SK-N-SH treated with all-trans-retinoic acid at 6 μM for 48 hours (cell line): ENCODE data around the gene SEMA4C.

Experiments used
- ATAC-seq: fragments of 200-7000 bp; cut with Tn5 transposase; 3 replicates; pipeline ENCODE4 v1.9.1; 2020; ENCODE audit warnings: mild to moderate bottlenecking, moderate library complexity
- ARNTL ChIP-seq: fragments of 450-650 bp; formaldehyde crosslinking; IDR thresholded peaks from 2 replicates; pipeline ENCODE4 v1.5.0; 2020; ENCODE audit warnings: low read depth, mild to moderate bottlenecking, moderate library complexity, borderline replicate concordance
- BACH2 ChIP-seq: fragments of 250-450 bp; sonication (Bioruptor Pico); IDR thresholded peaks from 2 replicates; pipeline ENCODE4 v1.9.0; 2021; ENCODE audit warnings: mild to moderate bottlenecking, borderline replicate concordance
- CSDC2 ChIP-seq: fragments of 250-450 bp; sonication (Bioruptor Pico); IDR thresholded peaks from 2 replicates; pipeline ENCODE4 v1.5.0; 2020; ENCODE audit warnings: mild to moderate bottlenecking, moderate library complexity
- ESRRG ChIP-seq: fragments of 250-450 bp; sonication (Bioruptor Pico); IDR thresholded peaks from 2 replicates; pipeline ENCODE4 v1.6.1; 2021; ENCODE audit warnings: mild to moderate bottlenecking
- GLIS3 ChIP-seq: fragments of 250-450 bp; sonication (Bioruptor Pico); IDR thresholded peaks from 2 replicates; pipeline ENCODE4 v1.5.0; 2020; ENCODE audit warnings: mild to moderate bottlenecking, moderate library complexity
- ISL1 ChIP-seq: fragments of 250-450 bp; sonication (Bioruptor Pico); IDR thresholded peaks from 2 replicates; pipeline ENCODE4 v2.1.2; 2022; ENCODE audit warnings: mild to moderate bottlenecking, moderate library complexity
- OSR1 ChIP-seq: fragments of 250-450 bp; sonication (Bioruptor Pico); IDR thresholded peaks from 2 replicates; pipeline ENCODE4 v1.8.0; 2022; ENCODE audit warnings: moderate library complexity, mild to moderate bottlenecking, inconsistent platforms
- PPARA ChIP-seq: fragments of 250-450 bp; sonication (Bioruptor Pico); IDR thresholded peaks from 2 replicates; pipeline ENCODE4 v1.5.0; 2020; ENCODE audit warnings: mild to moderate bottlenecking, borderline replicate concordance
- RARB ChIP-seq: fragments of 250-450 bp; sonication (Bioruptor Pico); IDR thresholded peaks from 2 replicates; pipeline ENCODE4 v1.8.0; 2021; ENCODE audit warnings: mild to moderate bottlenecking, moderate library complexity
- SNAI2 ChIP-seq: fragments of 250-450 bp; sonication (Bioruptor Pico); IDR thresholded peaks from 2 replicates; pipeline ENCODE4 v1.5.0; 2020; ENCODE audit warnings: mild to moderate bottlenecking, moderate library complexity
- TCF4 ChIP-seq: fragments of 250-450 bp; sonication (Bioruptor Pico); IDR thresholded peaks from 2 replicates; pipeline ENCODE4 v1.8.0; 2021; ENCODE audit warnings: mild to moderate bottlenecking, moderate library complexity, borderline replicate concordance
- TOX ChIP-seq: fragments of 250-450 bp; sonication (Bioruptor Pico); IDR thresholded peaks from 2 replicates; pipeline ENCODE4 v1.8.0; 2021; ENCODE audit warnings: mild to moderate bottlenecking, moderate library complexity, borderline replicate concordance
- ZFP3 ChIP-seq: fragments of 250-450 bp; sonication (Bioruptor Pico); IDR thresholded peaks from 2 replicates; pipeline ENCODE4 v1.5.0; 2020; ENCODE audit warnings: mild to moderate bottlenecking, moderate library complexity
- ZFP30 ChIP-seq: fragments of 450-650 bp; formaldehyde crosslinking; IDR thresholded peaks from 2 replicates; pipeline ENCODE4 v1.5.0; 2022; ENCODE audit warnings: mild to moderate bottlenecking, moderate library complexity
- ZNF565 ChIP-seq: fragments of 450-650 bp; formaldehyde crosslinking; conservative IDR thresholded peaks from 2 replicates; pipeline ENCODE4 v1.5.0; 2020; ENCODE audit warnings: low read depth, mild to moderate bottlenecking, moderate library complexity
- ZNF70 ChIP-seq: fragments of 450-650 bp; formaldehyde crosslinking; IDR thresholded peaks from 2 replicates; pipeline ENCODE4 v1.5.0; 2020; ENCODE audit warnings: mild to moderate bottlenecking, moderate library complexity
- ZNF8 ChIP-seq: fragments of 450-650 bp; formaldehyde crosslinking; IDR thresholded peaks from 2 replicates; pipeline ENCODE4 v1.5.0; 2020; ENCODE audit warnings: mild to moderate bottlenecking, moderate library complexity
- TF ChIP-seq, protein P1 (sequence below): fragments of 250-450 bp; sonication (Bioruptor Pico); IDR thresholded peaks from 2 replicates; pipeline ENCODE4 v1.8.0; 2021; ENCODE audit warnings: low read depth, mild to moderate bottlenecking, moderate library complexity, borderline replicate concordance
- TF ChIP-seq, protein P2 (sequence below): fragments of 250-450 bp; sonication (Bioruptor Pico); IDR thresholded peaks from 2 replicates; pipeline ENCODE4 v1.5.1; 2020; ENCODE audit warnings: low read depth, mild to moderate bottlenecking, moderate library complexity
- TF ChIP-seq, protein P3 (sequence below): fragments of 250-450 bp; sonication (Bioruptor Pico); IDR thresholded peaks from 2 replicates; pipeline ENCODE4 v1.8.0; 2020; ENCODE audit warnings: mild to moderate bottlenecking, moderate library complexity, borderline replicate concordance
- TF ChIP-seq, protein P4 (sequence below): fragments of 250-450 bp; sonication (Bioruptor Pico); IDR thresholded peaks from 2 replicates; pipeline ENCODE4 v1.5.1; 2021; ENCODE audit warnings: mild to moderate bottlenecking, moderate library complexity
- TF ChIP-seq, protein P5 (sequence below): fragments of 250-450 bp; sonication (Bioruptor Pico); IDR thresholded peaks from 2 replicates; pipeline ENCODE4 v1.5.0; 2020; ENCODE audit warnings: mild to moderate bottlenecking, moderate library complexity

Gene SEMA4C

DNA sequence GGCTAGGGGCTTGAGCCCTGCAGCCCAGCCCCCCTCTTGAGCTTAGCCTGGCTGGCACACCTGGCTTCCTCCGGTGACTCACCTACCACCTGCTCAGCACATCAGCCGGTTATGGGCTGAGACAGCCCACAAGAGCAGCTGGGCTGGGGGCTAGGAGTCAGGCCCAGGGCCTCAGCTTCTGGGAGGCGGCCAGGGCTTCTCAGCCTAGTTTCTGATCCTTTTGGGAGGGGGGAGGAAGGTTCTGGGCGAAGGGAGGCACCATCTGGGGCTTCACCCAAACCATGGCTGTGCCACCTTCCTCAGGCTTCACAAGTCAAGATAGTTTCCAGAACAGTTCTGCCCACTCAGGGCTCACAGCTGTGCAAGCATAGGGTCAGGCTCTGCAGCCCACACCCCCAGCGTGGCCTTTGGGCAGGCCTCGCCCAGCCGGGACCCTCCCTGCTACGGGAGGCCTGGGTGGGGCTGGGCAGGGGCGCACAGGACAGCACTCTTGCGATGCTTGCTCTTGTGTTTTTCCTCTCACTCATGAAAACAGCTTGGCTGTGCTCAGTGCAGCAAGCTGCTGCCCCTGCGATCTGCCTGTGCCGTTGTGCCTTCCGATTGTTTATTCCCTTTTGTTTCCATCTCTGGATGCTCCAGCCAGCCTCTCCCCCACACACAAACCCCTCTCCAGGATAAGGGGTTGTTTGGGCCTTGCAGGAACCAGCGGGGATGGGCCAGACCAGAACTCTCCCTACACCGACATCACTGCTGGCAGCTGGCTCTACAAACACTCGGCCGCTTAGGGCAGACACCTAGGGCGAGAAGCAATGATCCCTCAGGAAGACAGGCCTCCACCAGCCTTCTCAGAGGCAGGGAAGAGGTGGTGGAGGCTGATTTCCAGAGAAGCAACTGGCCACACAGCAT lies 26.1 kb upstream of the SEMA4C start:
- no peak for ATAC-seq
- TF ChIP-seq GLIS3 (CRISPR knock-in tag) = no peak
- TF ChIP-seq BACH2 (CRISPR knock-in tag) = no peak
- no peak for TF ChIP-seq ZNF8 (CRISPR knock-in tag)
- TF ChIP-seq ZFP30 (CRISPR knock-in tag) = no peak
- TF ChIP-seq OSR1 (CRISPR knock-in tag) = no peak
- no peak for TF ChIP-seq RARB
- TF ChIP-seq, protein P1, sequence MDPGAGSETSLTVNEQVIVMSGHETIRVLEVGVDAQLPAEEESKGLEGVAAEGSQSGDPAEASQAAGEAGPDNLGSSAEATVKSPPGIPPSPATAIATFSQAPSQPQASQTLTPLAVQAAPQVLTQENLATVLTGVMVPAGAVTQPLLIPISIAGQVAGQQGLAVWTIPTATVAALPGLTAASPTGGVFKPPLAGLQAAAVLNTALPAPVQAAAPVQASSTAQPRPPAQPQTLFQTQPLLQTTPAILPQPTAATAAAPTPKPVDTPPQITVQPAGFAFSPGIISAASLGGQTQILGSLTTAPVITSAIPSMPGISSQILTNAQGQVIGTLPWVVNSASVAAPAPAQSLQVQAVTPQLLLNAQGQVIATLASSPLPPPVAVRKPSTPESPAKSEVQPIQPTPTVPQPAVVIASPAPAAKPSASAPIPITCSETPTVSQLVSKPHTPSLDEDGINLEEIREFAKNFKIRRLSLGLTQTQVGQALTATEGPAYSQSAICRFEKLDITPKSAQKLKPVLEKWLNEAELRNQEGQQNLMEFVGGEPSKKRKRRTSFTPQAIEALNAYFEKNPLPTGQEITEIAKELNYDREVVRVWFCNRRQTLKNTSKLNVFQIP (CRISPR knock-in tag) = no peak
- no peak for TF ChIP-seq ESRRG
- TF ChIP-seq, protein P2, sequence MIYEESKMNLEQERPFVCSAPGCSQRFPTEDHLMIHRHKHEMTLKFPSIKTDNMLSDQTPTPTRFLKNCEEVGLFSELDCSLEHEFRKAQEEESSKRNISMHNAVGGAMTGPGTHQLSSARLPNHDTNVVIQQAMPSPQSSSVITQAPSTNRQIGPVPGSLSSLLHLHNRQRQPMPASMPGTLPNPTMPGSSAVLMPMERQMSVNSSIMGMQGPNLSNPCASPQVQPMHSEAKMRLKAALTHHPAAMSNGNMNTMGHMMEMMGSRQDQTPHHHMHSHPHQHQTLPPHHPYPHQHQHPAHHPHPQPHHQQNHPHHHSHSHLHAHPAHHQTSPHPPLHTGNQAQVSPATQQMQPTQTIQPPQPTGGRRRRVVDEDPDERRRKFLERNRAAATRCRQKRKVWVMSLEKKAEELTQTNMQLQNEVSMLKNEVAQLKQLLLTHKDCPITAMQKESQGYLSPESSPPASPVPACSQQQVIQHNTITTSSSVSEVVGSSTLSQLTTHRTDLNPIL (CRISPR knock-in tag) = no peak
- no peak for TF ChIP-seq CSDC2 (CRISPR knock-in tag)
- no peak for TF ChIP-seq ZFP3 (CRISPR knock-in tag)
- no peak for TF ChIP-seq ZNF70
- no peak for TF ChIP-seq TCF4 (CRISPR knock-in tag)
- no peak for TF ChIP-seq ARNTL
- TF ChIP-seq, protein P3, sequence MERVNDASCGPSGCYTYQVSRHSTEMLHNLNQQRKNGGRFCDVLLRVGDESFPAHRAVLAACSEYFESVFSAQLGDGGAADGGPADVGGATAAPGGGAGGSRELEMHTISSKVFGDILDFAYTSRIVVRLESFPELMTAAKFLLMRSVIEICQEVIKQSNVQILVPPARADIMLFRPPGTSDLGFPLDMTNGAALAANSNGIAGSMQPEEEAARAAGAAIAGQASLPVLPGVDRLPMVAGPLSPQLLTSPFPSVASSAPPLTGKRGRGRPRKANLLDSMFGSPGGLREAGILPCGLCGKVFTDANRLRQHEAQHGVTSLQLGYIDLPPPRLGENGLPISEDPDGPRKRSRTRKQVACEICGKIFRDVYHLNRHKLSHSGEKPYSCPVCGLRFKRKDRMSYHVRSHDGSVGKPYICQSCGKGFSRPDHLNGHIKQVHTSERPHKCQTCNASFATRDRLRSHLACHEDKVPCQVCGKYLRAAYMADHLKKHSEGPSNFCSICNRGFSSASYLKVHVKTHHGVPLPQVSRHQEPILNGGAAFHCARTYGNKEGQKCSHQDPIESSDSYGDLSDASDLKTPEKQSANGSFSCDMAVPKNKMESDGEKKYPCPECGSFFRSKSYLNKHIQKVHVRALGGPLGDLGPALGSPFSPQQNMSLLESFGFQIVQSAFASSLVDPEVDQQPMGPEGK = no peak
- TF ChIP-seq TOX (CRISPR knock-in tag) = no peak
- TF ChIP-seq ZNF565 (CRISPR knock-in tag) = no peak
- TF ChIP-seq, protein P4, sequence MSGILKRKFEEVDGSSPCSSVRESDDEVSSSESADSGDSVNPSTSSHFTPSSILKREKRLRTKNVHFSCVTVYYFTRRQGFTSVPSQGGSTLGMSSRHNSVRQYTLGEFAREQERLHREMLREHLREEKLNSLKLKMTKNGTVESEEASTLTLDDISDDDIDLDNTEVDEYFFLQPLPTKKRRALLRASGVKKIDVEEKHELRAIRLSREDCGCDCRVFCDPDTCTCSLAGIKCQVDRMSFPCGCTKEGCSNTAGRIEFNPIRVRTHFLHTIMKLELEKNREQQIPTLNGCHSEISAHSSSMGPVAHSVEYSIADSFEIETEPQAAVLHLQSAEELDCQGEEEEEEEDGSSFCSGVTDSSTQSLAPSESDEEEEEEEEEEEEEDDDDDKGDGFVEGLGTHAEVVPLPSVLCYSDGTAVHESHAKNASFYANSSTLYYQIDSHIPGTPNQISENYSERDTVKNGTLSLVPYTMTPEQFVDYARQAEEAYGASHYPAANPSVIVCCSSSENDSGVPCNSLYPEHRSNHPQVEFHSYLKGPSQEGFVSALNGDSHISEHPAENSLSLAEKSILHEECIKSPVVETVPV (CRISPR knock-in tag) = no peak
- TF ChIP-seq, protein P5, sequence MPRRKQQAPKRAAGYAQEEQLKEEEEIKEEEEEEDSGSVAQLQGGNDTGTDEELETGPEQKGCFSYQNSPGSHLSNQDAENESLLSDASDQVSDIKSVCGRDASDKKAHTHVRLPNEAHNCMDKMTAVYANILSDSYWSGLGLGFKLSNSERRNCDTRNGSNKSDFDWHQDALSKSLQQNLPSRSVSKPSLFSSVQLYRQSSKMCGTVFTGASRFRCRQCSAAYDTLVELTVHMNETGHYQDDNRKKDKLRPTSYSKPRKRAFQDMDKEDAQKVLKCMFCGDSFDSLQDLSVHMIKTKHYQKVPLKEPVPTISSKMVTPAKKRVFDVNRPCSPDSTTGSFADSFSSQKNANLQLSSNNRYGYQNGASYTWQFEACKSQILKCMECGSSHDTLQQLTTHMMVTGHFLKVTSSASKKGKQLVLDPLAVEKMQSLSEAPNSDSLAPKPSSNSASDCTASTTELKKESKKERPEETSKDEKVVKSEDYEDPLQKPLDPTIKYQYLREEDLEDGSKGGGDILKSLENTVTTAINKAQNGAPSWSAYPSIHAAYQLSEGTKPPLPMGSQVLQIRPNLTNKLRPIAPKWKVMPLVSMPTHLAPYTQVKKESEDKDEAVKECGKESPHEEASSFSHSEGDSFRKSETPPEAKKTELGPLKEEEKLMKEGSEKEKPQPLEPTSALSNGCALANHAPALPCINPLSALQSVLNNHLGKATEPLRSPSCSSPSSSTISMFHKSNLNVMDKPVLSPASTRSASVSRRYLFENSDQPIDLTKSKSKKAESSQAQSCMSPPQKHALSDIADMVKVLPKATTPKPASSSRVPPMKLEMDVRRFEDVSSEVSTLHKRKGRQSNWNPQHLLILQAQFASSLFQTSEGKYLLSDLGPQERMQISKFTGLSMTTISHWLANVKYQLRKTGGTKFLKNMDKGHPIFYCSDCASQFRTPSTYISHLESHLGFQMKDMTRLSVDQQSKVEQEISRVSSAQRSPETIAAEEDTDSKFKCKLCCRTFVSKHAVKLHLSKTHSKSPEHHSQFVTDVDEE (CRISPR knock-in tag) = no peak
- no peak for TF ChIP-seq PPARA (CRISPR knock-in tag)
- TF ChIP-seq, all 23 proteins: peak for 0

DNA sequence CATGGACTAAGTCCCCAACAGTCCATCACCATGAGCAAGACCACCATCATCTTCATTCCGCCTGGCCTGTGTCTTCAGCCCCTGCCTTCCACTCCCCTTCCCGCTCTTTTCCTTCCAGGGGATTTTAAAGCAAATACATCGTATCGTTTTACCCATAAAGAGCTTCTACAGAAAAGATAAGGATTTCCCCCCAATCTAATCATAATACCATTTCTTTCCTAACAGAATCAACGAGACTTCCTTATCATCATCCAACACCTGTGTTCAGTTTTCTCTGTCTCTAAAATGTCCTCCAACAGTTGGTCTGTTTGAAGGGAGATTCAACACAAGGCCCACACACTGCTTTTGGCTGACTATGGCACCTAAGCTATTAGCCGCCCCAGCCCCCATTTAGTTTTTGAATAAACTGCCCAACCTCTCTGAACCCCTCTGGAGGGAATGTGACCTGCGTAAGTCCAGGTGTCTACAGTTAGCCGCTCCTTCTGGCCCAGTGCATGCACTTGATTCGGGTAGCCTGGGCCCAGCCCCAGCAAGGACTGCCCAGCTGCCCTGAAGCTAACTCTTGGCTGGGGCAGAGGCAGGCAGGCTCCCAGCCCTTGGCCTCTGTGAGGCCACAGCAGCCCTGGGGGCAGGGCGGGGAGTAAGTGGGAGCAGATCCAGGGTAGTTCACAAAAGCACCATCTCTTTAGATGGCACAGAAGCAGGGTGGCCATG lies 25.3 kb upstream of the SEMA4C start:
- ATAC-seq = no peak
- TF ChIP-seq SNAI2 (CRISPR knock-in tag) (no peak), TCF4 (CRISPR knock-in tag) (no peak), ISL1 (no peak), ESRRG (no peak), OSR1 (CRISPR knock-in tag) (no peak), ZFP30 (CRISPR knock-in tag) (no peak), ZNF8 (CRISPR knock-in tag) (no peak), ZNF70 (no peak)
- TF ChIP-seq, protein P4 (CRISPR knock-in tag) = no peak
- TF ChIP-seq, protein P1 (CRISPR knock-in tag) = no peak
- TF ChIP-seq, protein P3 = no peak
